Glomerular endothelial cell (primary cell): ENCODE results near the gene MAP4K2. TPM values are rescaled to one million over a fixed set of nuclear protein-coding genes. Genes with fewer than 3 reads are reported as not detected.

ENCODE experiments used
- DNase-seq: peaks from one replicate; pipeline ENCODE4 v3.0.0-alpha.2; 2011; ENCODE audit warnings: low read depth, low spot score; ENCODE audit errors: extremely low read depth
- total RNA-seq: library from RNA; depleted of rRNA; stranded (reverse); fragments of >200 nt; gene quantifications from 2 replicates; pipeline ENCODE4 v1.2.3, GENCODE V29; 2015

The MAP4K2 gene
- total RNA-seq, 1 donor from 2014 or later = 49.6 TPM

GRCh38 chr11:64794526-64794925, 8.5 kb downstream of the MAP4K2 start:
- DNase-seq = no peak

DNA sequence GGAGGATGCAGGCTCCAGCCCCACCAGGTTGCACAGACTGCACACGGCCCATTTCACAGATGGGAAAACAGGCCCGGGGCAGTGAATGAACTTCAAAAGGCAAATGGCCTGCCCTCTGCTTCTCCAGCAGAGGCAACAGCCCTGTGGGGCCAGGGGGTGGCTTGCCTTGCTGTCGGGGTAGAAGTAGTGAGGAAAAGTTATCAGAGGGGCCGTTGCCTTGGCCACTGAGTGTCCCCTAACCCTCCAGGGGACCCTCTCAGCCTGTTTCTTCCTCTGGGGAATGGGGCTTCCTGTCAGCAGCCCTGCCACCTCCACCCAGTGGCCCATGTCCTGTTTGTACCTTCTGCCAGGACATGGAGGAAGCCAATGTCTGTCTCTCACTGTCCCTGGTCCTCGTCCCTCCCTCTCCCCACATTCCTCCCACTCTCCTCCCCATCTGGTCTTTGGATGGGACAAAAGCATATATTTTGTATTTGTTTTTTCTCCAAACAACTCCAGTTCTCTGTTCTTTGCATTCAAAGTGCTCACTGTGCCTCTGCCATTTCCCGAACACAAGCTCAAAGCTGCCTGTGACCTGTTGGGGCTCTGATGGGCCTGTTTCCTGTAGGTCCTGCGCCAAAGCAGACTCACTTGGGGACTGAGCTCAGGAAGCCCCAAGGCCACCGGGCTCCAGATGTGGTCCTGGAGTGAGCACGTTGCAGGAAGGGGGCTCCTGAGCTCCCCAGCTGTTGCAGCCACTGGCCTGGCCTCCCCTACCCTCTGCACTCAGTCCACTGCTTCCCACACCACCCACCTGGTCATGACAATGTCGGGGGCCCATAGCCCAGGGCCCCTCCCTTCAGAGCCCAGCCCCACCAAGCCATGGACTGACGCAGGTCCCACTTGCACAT, 9.5 kb downstream of the MAP4K2 start:
- DNase-seq = no peak

- no peak for DNase-seq
These were observed 10.5 kb downstream of the MAP4K2 start for GRCh38 chr11:64792482-64792881.

- no peak for DNase-seq
These were observed 11.2 kb downstream of the MAP4K2 start for GRCh38 chr11:64791781-64792291.

- no peak for DNase-seq
These were observed 12.6 kb downstream of the MAP4K2 start for GRCh38 chr11:64790205-64791095.

DNA sequence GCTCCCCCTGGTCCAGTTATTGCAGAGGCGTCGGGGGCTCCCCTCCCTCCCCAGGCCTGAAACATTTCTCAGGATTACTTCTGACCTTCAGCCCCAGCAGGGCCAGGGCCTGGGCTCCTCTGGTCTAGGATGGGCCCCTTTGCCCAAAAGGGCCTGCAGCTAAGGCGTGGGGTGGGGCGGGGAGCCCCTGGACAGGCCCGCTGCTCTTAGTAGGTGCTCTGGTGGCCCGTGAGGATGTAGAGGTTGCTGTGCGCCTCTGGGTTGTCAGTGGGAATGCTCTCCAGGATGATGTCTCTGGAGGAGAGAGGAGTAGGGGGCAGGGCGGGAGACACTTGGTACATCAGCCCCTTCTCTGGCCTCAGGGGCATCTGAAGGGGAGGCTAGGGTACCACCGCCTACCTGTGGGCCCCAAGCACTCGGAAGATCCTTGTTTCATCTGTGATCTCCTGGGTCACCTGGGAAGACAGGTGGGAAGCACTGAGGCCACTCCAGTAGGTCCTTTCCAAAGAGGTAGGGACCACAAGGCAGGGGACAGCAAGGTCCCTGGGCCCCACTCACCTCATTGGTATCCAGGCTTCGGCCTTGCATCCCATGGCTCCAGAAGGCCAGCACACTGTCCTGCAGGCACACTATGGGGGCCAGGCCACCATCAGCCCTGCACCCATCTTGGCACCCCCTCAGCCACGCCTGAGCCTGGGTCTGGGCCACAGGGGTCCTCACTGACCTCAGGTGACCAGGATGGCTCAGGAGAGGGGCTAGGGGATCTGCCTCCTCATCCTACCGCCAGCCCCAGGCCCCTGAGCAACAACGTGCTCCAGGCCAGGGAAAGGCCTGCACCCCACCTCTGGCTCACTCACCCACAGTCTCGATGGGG, 13.4 kb downstream of the MAP4K2 start:
- no peak for DNase-seq

- no peak for DNase-seq
These were observed 14.4 kb downstream of the MAP4K2 start for GRCh38 chr11:64788321-64789215.

DNA sequence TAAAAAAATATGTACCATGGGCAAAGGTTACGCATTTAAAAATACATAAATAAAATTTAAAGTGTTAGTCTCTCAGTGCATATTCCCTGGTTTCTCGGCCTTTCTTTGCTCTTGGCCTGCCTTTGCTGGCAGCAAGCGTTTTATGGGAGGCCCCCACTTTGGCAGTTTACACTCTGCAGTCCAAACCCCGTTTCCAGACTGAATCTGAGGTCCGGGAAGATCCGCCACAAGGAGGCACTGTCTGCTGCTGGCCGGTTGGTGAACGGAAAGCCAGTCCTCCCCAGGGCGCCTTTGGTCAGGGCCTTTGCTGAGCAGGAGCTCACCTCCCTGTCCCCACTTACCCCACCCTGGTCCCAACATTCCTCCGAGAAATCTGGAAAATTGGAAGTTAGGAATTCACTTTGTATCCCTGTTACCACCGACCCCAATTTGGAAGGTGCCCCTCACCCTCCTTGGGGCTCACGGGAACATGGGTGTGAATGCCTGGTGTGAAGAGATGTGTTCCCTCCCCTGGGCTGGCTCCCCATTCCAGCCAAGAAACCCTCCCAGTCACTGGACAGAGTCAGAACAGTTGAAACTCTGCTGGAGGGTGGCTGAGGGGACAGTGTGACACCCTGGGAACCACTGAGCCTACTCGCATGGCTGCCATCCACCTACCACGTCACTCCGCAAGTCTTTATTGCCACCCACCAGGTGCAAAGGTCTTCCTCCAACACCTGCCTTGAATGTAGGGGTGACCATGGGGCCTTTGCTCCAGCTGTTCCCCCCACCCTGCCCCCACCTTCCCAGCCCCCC, 15.3 kb downstream of the MAP4K2 start:
- DNase-seq = no peak

GRCh38 chr11:64786308-64786707, 16.7 kb downstream of the MAP4K2 start:
- no peak for DNase-seq

- DNase-seq = no peak
These were observed 18.0 kb downstream of the MAP4K2 start for GRCh38 chr11:64784813-64785581.

GRCh38 chr11:64778473-64779298, 24.3 kb downstream of the MAP4K2 start, which contains the start of gene SF1:
TSS of gene SF1 (minus strand) at chr11:64778542. CDS start at chr11:64778392, 150 bp downstream.
- DNase-seq = peak; percentile 99

DNA sequence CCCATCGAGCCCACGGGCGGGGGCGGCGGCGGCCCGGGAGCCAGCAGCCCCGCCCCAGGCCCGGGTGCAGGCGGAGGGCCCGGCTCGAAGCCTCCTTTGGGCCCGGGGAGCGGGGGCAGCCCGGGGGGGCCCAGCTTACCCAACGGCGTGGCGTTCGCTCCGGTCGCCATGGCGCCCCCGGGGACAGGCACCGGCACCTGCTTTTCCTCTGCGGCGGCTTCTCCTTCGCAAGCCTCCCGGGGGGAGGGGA, 24.9 kb downstream of the MAP4K2 start:
- DNase-seq = no peak

DNA sequence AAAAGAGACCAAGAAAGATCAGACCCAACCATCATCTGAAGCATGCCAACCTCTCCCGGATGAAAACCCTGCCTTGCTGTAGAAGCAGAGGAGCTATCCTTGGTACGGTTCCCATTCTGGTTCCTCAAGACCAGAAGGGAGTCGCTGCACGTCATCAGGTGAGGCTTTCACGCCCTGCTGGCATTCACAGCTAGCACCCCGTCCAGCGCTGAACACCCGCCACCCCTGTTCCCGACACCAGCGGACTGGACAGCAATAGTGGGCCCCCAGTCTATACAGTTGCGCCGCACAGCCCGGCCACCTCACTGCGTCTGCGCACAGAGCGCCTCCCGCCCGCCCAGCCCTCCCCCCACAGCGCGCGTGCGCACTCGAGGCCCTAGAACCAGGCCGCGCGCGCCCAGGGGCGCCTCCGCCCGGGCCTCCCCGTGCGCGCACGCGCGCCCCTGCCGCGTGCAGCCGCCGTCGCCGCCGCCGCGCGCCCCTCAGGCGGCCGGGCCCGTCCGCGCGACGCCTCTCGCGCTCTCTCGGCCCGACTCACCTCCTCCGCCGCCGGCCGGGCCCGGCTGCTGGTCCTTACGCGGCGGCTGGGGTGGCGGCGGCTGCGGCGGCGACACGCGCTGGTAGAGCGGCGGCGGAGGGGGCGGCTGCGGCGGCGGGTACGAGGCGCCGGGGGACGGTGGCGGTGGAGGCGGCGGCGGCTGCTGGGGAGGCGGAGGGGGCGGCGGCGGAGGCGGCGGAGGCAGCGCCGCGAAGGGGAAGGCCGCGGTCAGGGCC, 25.4 kb downstream of the MAP4K2 start:
- no peak for DNase-seq

DNA sequence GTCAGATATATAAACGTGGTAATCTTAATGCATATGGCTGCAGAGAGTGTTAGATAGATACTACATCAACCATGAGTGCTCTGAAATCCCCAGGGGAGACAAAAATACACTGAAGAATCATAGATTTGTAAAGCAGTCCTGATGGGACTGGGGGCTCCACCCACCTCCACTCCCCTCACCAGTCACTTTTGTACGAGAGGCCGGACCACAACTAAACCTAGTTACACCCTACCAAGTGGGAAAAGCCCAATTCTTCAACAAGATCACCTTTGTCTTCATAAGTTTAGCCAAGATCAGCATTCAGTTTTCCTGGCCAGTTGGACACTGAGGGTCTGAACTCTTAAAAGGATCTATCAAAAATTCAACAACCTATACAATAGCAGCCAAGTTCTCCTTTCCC, 26.1 kb downstream of the MAP4K2 start:
- no peak for DNase-seq

DNA sequence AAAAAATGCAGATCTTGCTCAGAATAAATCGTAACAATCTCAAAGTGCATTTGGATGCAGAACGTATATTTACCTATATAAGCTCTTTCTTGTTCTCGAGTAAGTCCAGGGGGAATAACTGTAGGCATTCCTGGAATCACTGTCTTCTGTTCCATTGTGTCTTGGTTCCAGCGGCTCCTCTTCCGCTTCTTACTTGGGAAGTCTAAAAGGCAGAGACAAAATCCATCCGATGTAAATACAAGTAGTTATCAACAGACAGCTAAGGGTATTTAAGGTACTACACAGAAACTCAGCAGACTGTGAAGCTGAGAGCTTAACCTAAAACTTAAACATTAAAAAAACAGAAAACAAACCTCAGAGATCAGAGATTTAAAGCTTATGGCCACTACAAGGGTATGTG, 26.6 kb downstream of the MAP4K2 start:
- DNase-seq = no peak

- no peak for DNase-seq
These were observed 28.9 kb downstream of the MAP4K2 start for GRCh38 chr11:64774144-64774543.
